K562 (cell line): Measurements from ENCODE around the gene PRKCSH.

ENCODE experiments used
- BHLHE40 ChIP-seq: IDR thresholded peaks from 2 replicates; pipeline ENCODE4 v1.6.1; 2011; ENCODE audit warnings: low read length, improper control_type of control experiment
- TF ChIP-seq, protein P1 (sequence below), 2 experiments: fragments of 450-650 bp in 1 of 2; IDR thresholded peaks; 2 replicates each; pipeline ENCODE4 v1.6.1; 2011 to 2017; ENCODE audit warnings: low read depth in 2 of 2, antibody characterized with exemption in 1 of 2, borderline replicate concordance in 1 of 2, low read length in 1 of 2, mild to moderate bottlenecking in 1 of 2, mixed read lengths in 1 of 2; ENCODE audit not compliant: control insufficient read depth in 1 of 2

DNA sequence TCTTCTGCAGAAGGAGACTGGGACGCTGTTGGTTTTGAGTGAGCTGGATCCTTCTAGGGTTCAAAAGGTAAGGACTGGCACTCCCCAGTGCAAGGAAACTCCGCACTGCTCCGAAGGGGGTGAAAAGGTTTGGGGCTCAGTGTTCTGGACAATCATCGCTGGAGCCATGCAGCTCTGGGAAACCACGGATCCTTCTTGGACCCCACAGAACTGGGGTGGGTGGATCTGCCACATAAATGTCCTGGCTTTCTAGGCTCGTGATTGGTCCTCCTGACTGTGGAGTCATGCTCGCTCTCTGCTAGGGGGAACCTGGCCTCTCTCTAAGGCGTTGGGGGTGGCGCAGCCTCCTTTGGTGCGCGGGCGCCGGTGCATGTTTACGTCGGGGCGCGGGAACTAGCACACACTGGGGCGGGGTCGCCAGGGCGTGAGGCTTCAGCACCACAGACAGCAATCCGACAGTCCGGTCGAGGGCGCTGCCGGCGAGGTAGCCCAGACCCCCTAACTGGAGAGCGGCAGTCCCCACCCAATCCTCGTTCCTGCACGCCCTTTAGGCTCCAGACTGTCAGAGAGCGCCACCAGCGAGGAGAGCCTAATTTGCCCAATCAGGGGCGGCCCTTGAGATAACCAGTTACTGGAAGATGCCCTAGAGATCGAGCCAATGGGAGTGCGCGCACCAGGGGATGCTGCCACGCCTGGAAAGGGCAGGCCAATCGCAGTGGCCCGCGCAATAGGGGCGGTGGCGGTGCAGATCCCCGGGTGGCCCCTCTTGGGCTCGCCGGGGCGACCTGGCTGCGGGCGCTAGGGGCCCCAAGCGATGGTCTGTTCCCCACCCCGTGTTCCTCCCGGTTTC, 46.3 kb downstream of the PRKCSH start:
- TF ChIP-seq, protein P1, sequence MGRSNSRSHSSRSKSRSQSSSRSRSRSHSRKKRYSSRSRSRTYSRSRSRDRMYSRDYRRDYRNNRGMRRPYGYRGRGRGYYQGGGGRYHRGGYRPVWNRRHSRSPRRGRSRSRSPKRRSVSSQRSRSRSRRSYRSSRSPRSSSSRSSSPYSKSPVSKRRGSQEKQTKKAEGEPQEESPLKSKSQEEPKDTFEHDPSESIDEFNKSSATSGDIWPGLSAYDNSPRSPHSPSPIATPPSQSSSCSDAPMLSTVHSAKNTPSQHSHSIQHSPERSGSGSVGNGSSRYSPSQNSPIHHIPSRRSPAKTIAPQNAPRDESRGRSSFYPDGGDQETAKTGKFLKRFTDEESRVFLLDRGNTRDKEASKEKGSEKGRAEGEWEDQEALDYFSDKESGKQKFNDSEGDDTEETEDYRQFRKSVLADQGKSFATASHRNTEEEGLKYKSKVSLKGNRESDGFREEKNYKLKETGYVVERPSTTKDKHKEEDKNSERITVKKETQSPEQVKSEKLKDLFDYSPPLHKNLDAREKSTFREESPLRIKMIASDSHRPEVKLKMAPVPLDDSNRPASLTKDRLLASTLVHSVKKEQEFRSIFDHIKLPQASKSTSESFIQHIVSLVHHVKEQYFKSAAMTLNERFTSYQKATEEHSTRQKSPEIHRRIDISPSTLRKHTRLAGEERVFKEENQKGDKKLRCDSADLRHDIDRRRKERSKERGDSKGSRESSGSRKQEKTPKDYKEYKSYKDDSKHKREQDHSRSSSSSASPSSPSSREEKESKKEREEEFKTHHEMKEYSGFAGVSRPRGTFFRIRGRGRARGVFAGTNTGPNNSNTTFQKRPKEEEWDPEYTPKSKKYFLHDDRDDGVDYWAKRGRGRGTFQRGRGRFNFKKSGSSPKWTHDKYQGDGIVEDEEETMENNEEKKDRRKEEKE (IDR thresholded peaks at IDR 0.05; ENCODE audit: borderline replicate concordance in 1 of 2, control insufficient read depth in 1 of 2, low read depth in 2 of 2, low read length in 1 of 2) = no peak
- no peak for TF ChIP-seq BHLHE40
